ENCODE results near the gene ZC3H6.

DNA sequence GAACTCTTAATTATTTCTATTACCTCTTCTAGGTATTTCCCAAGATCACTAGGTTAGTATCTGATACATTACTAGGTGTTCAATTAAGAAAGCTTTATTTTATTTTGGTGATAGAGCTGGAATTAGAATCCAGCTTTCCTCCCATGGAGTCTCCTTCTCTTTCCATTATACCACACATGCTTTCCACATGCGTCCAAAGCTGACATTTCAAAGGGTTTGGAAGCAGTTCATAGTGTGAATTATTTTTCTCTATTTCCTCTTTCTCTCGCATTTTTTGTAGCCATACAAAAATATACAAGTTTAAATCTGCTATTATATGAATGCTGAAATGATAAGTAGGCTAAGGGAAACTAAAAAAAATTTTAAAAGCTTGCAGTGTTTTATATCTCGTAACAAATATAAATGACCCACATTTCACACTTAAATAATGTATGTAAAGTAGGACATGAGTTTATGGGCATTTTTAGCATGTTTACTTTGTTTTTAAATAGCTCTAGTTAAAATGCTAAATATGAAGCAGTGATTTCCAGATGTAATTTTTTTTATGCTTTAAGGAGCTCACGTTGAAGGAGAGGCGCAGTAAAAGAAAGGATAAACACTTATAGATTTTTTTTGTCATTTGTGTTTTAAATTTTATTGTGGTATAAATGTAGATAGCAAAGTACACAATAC is 20.1 kb downstream of the ZC3H6 start:
- TF ChIP-seq EZH2phosphoT487 (IDR thresholded peaks at IDR 0.05; ENCODE audit: insufficient read depth, low read depth) = no peak
- no peak for TF ChIP-seq EZH2 (IDR thresholded peaks at IDR 0.05; ENCODE audit: insufficient read depth, poor library complexity, severe bottlenecking)

Data from GM23248 (cell line).